Measurements from ENCODE around the gene ERC2. TPM values are rescaled to one million over a fixed set of nuclear protein-coding genes. Genes with fewer than 3 reads are reported as not detected.

The ERC2 gene
- total RNA-seq, 1 experiment from 2014 or later: 0.90 TPM

GRCh38 chr3:55544219-55544618 lies 924.0 kb downstream of the ERC2 start:
- H3K4me3 ChIP-seq (ENCODE audit: low read depth, low read length, poor library complexity, severe bottlenecking): no peak overlapping the region
- CTCF ChIA-PET: no interaction called here
- H3K9me3 ChIP-seq (ENCODE audit: low read depth, low read length, poor library complexity, severe bottlenecking): no peaks in the 10 kb centered on the region
- no TSS peak for BruUV-seq (replicated peaks)
- no peaks in the 10 kb centered on the region for H3K27me3 ChIP-seq (replicated peaks; ENCODE audit: insufficient read depth, low read depth, low read length, poor library complexity)
- TF ChIP-seq EZH2 (IDR thresholded peaks at IDR 0.05; ENCODE audit: borderline replicate concordance, low read depth, low read length, poor library complexity, severe bottlenecking) (no peak), CTCF (conservative IDR thresholded peaks at IDR 0.05; ENCODE audit: low read depth, low read length) (no peak)
- peaks cover 26% of the 10 kb centered on the region for H3K4me1 ChIP-seq (ENCODE audit: insufficient read depth, low read length, poor library complexity, severe bottlenecking)
- POLR2A ChIA-PET (ENCODE audit: low non-redundant PET): no interaction called here
- peak; percentile 25 for DNase-seq (ENCODE audit: low spot score)
- H3K36me3 ChIP-seq (ENCODE audit: insufficient read depth, low read length, poor library complexity, severe bottlenecking): no peaks in the 10 kb centered on the region
- intact Hi-C loops (cut with micrococcal nuclease; ENCODE audit: unreplicated experiment): no loop called here
- H3K27ac ChIP-seq (ENCODE audit: low read depth, low read length, poor library complexity, severe bottlenecking): no peak overlapping the region

- intact Hi-C loops (cut with micrococcal nuclease; ENCODE audit: unreplicated experiment): no loop called here
- no peak overlapping the region for H3K27ac ChIP-seq (ENCODE audit: low read depth, low read length, poor library complexity, severe bottlenecking)
- peaks cover 24% of the 10 kb centered on the region for H3K4me1 ChIP-seq (ENCODE audit: insufficient read depth, low read length, poor library complexity, severe bottlenecking)
- H3K27me3 ChIP-seq (replicated peaks; ENCODE audit: insufficient read depth, low read depth, low read length, poor library complexity): no peaks in the 10 kb centered on the region
- H3K4me3 ChIP-seq (ENCODE audit: low read depth, low read length, poor library complexity, severe bottlenecking): no peak overlapping the region
- ChIA-PET CTCF (no interaction called here), POLR2A (ENCODE audit: low non-redundant PET) (no interaction called here)
- H3K9me3 ChIP-seq (ENCODE audit: low read depth, low read length, poor library complexity, severe bottlenecking): no peaks in the 10 kb centered on the region
- no TSS peak for BruUV-seq (replicated peaks)
- no peak for TF ChIP-seq CTCF (conservative IDR thresholded peaks at IDR 0.05; ENCODE audit: low read depth, low read length)
- no peak for TF ChIP-seq EZH2 (IDR thresholded peaks at IDR 0.05; ENCODE audit: borderline replicate concordance, low read depth, low read length, poor library complexity, severe bottlenecking)
- H3K36me3 ChIP-seq (ENCODE audit: insufficient read depth, low read length, poor library complexity, severe bottlenecking): no peaks in the 10 kb centered on the region
- DNase-seq (ENCODE audit: low spot score): no peak
These were observed 925.1 kb downstream of the ERC2 start for GRCh38 chr3:55543181-55543614.

- H3K4me3 ChIP-seq (ENCODE audit: low read depth, low read length, poor library complexity, severe bottlenecking): no peak overlapping the region
- intact Hi-C loops (cut with micrococcal nuclease; ENCODE audit: unreplicated experiment): no loop called here
- TF ChIP-seq EZH2 (IDR thresholded peaks at IDR 0.05; ENCODE audit: borderline replicate concordance, low read depth, low read length, poor library complexity, severe bottlenecking) (no peak), CTCF (conservative IDR thresholded peaks at IDR 0.05; ENCODE audit: low read depth, low read length) (no peak)
- no peaks in the 10 kb centered on the region for H3K27me3 ChIP-seq (replicated peaks; ENCODE audit: insufficient read depth, low read depth, low read length, poor library complexity)
- BruUV-seq (replicated peaks): no TSS peak
- ChIA-PET POLR2A (ENCODE audit: low non-redundant PET) (no interaction called here), CTCF (no interaction called here)
- no peaks in the 10 kb centered on the region for H3K36me3 ChIP-seq (ENCODE audit: insufficient read depth, low read length, poor library complexity, severe bottlenecking)
- no peak overlapping the region for H3K27ac ChIP-seq (ENCODE audit: low read depth, low read length, poor library complexity, severe bottlenecking)
- H3K9me3 ChIP-seq (ENCODE audit: low read depth, low read length, poor library complexity, severe bottlenecking): no peaks in the 10 kb centered on the region
- DNase-seq (ENCODE audit: low spot score): no peak
- peaks cover 9% of the 10 kb centered on the region for H3K4me1 ChIP-seq (ENCODE audit: insufficient read depth, low read length, poor library complexity, severe bottlenecking)
These were observed 926.8 kb downstream of the ERC2 start for GRCh38 chr3:55541456-55541855.

Data from A673 (cell line).